Heart right ventricle (tissue), 16 donors: ENCODE results near the gene MYH14. TPM values are rescaled to one million over a fixed set of nuclear protein-coding genes. Genes with fewer than 3 reads are reported as not detected.

Source experiments
- ATAC-seq, 8 donors: fragments of 200-7000 bp; cut with Tn5 transposase; one replicate each; pipeline ENCODE4 v1.9.1; 2020; ENCODE audit warnings: mild to moderate bottlenecking in 8 of 8, moderate library complexity in 8 of 8, moderate number of reproducible peaks in 1 of 8
- DNase-seq, 2 donors: peaks; one replicate each; pipeline ENCODE4 v3.0.0-alpha.2; 2020
- H3K27ac ChIP-seq, 10 donors: fragments of 200-600 bp; sonication (generic) in 2 of 10; one replicate each; pipeline versions ENCODE4 v1.5.0 to v1.8.0; 2020 to 2022; ENCODE audit warnings: mild to moderate bottlenecking in 3 of 10
- H3K27me3 ChIP-seq, 7 donors: fragments of 200-600 bp; one replicate each; pipeline ENCODE4 v1.8.0; 2021 to 2022; ENCODE audit warnings: mild to moderate bottlenecking in 2 of 7
- H3K36me3 ChIP-seq, 9 donors: fragments of 200-600 bp; sonication (generic) in 1 of 9; one replicate each; pipeline versions ENCODE4 v1.5.0 to v1.8.0; 2020 to 2022; ENCODE audit warnings: mild to moderate bottlenecking in 2 of 9
- H3K4me1 ChIP-seq, 9 donors: fragments of 200-600 bp; sonication (generic) in 1 of 9; one replicate each; pipeline versions ENCODE4 v1.5.0 to v1.8.0; 2020 to 2022; ENCODE audit warnings: mild to moderate bottlenecking in 4 of 9
- H3K4me3 ChIP-seq, 10 donors: fragments of 200-600 bp; sonication (generic) in 2 of 10; one replicate each; pipeline versions ENCODE4 v1.5.0 to v1.8.0; 2020 to 2022; ENCODE audit warnings: mild to moderate bottlenecking in 7 of 10, moderate library complexity in 2 of 10
- H3K9me3 ChIP-seq, 11 donors: fragments of 200-600 bp in 10 of 11; sonication (generic) in 2 of 11; one replicate each; pipeline versions ENCODE4 v1.5.0 to v1.8.0; 2013 to 2022; ENCODE audit warnings: mild to moderate bottlenecking in 2 of 11, control low read depth in 1 of 11, moderate library complexity in 1 of 11
- WGBS, 2 donors: extraction: QIAGEN DNeasy Blood & Tissue Kit; methylation state at CpG; one replicate each; pipeline ENCODE4 v1.1.7; 2013; ENCODE audit warnings: inconsistent platforms in 1 of 2; 5-methylcytosine and 5-hydroxymethylcytosine counted together
- intact Hi-C, 10 donors: fragments of 100-400 bp; cut with DNase I; formaldehyde crosslinking; loops; one replicate each; pipeline versions ENCODE4 v1.11.1 to v1.14.2; 2022
- polyA plus RNA-seq, 2 donors: library from polyadenylated mRNA; stranded (reverse); fragments of 200-250 nt; gene quantifications; one replicate each; pipeline ENCODE4 v1.2.3, GENCODE V29; 2013
- total RNA-seq, 10 donors: library from RNA; stranded (reverse); fragmentation: NEBNext Ultra II Directional in 3 of 10; extraction: Animal tissue kit (Norgen Biotek cat#: 25700) in 3 of 10; gene quantifications; one replicate each; pipeline versions ENCODE4 v1.2.1 to v1.2.4, GENCODE V29; 2021 to 2023
- TF ChIP-seq, protein P1 (sequence below), 9 donors: fragments of 200-600 bp; sonication (generic) in 2 of 9; IDR thresholded peaks; one replicate each; pipeline versions ENCODE4 v1.5.0 to v1.8.0; 2021 to 2022; ENCODE audit warnings: antibody characterized with exemption in 9 of 9, mild to moderate bottlenecking in 5 of 9, moderate library complexity in 1 of 9
- donor health status: Arrhythmogenic right ventricular cardiomyopathy.
- donor health status: ischemic (EF 13 %, LVEDD 7.1; RV severe dilation, severe dysfunction).
- donor health status: healthy with polysubstance abuse.
- donor health status: DM: no; HTN: yes; CAD: no.
- donor health status: DM: no; HTN: no; CAD: no.
- donor health status: ischemic (EF 25% LVEDD 6.9; RV normal size, moderate dysfunction).
- donor health status: ischemic (EF 25% LVEDD 5.7; RV mildly dilated, moderate dysfunction).
- donor health status: healthy.
- donor health status: DM: yes; HTN: yes; CAD: no.
- donor health status: Ischemic cardiomyopathy.
- donor health status: ischemic (EF 35%, LVEDD 5.7; RV mildly dilated, moderate dysfunction).
- donor health status: nonischemic (EF 11% LVEDD 7.7; RV severe dilation, severe dysfunction).
- donor health status: DM: yes; HTN: yes; CAD: no.
- donor health status: PGD.
- donor health status: ischemic (EF 29% LVEDD 5.4; RV normal size, mild dysfunction).
- donor health status: nonischemic (EF 23%, LVEDD 6.1; RV moderate dilation, normal function).

MYH14 gene
- total and polyA plus RNA-seq, 12 donors = 29.3 to 149 (median 102) TPM

DNA sequence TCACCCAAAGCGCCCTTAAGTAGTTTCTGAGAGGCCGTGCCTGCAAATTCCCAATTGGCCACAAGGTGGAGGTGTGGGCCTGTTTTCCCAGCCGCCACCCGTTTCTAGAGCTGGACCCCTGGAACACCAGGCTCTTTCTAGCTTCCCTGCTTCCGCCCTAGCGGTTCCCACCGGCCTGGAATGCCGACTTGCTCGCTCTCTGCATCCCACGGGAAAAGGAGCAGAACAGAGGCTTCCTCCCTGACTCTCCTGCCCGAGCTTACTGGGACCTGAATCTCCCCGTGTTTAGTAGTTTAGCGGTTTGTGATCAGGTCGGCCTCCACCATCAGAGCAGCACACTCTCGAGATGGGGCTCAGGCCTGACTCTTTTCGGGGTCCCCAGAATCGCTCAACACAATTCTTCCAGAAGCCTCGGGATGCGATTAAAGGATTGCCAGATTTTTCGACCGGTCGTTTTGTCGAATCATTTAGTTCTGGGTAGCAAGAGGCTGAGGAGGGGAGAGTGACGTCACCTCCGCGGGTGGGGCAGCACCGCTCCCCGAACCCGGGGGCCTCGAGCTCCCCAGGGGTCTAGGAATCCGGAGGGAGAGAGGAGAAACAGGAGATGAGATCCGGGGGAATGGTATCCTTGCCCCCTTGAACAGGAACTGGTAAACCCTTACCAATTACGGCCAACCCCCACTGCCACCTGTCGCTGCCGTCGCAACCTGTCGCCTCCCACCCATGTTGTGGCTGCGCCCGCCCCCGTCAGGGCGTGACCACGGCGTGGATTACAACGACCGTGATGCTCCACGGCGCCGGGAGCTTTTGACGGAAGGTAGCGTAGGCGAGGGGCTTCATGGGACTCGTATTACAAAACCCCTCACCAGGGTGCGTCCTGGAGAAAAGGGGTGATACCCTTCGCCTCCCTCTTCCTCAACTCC, 154.0 kb downstream of the MYH14 start:
- H3K27ac ChIP-seq = peak overlapping the region in 9 of 10 donors; percentile 77 to 88 (median 84)
- DNase-seq (peak; percentile 75 to 79), ATAC-seq (peak; percentile 77 to 89 (median 80))
- peak overlapping the region; percentile 35 to 67 (median 58) for H3K4me3 ChIP-seq
- 9 to 10% methylated on average over 54 of the region's 54 CpGs for WGBS, 2 donors
- TF ChIP-seq, protein P1, sequence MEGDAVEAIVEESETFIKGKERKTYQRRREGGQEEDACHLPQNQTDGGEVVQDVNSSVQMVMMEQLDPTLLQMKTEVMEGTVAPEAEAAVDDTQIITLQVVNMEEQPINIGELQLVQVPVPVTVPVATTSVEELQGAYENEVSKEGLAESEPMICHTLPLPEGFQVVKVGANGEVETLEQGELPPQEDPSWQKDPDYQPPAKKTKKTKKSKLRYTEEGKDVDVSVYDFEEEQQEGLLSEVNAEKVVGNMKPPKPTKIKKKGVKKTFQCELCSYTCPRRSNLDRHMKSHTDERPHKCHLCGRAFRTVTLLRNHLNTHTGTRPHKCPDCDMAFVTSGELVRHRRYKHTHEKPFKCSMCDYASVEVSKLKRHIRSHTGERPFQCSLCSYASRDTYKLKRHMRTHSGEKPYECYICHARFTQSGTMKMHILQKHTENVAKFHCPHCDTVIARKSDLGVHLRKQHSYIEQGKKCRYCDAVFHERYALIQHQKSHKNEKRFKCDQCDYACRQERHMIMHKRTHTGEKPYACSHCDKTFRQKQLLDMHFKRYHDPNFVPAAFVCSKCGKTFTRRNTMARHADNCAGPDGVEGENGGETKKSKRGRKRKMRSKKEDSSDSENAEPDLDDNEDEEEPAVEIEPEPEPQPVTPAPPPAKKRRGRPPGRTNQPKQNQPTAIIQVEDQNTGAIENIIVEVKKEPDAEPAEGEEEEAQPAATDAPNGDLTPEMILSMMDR (IDR thresholded peaks at IDR 0.05) = peak; percentile 83 to 94 (median 87)
- peaks cover 0 to 16% (median 8%) of the 10 kb centered on the region in 9 donors for H3K4me1 ChIP-seq
- no peaks in the 10 kb centered on the region for H3K36me3 ChIP-seq
- H3K27me3 ChIP-seq = no peaks in the 10 kb centered on the region
- intact Hi-C loops = loop anchor here in 6 of 10 donors (1.0 to 5.0 kb wide), 6 partner anchors 60 to 565 kb away; partner anchors contain the start of gene SPIB (in 2 of the 6)
- no peaks in the 10 kb centered on the region for H3K9me3 ChIP-seq

DNA sequence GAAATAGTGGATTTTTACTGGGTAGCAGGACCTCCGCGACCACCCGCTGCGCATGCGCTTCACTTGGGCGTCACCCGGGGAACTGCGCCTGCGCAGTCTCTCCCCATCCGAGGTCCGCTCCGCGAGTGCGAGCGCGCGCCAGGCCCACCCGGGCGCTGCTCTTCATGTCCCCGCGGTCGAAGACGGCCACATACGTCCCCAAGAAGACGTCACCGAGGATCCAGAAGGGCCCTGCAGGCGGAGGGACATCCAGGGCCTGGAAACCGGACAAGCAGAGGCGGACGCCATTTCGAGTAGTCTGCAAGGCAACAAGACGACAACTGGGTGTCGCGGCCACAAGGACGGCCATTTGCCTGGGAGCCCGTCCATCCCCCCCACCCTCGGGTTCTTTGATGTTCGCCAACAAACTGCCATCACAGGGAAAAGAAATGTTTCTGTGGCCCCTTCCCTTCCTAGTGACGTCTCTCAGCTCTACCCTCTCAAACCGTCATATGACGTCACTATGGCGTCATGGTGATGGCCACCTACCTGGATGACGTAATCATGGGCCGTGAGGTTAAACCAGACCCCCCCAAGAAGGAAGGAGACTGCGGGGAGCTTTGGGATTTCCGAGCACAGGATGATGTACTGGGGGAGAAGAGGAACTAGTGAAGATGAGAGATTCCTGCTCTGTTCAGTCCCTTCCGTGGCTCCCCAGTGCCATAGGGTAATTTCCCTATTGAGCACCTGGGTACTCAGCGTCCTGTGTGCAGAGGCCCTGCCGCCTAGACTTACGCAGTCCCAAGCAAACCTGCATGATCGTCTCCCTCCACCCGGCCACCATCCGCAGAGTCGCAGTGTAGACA, 155.3 kb downstream of the MYH14 start:
- DNase-seq (peak; percentile 55 to 86), ATAC-seq (peak; percentile 69 to 81 (median 74))
- 28 to 37% methylated on average over 54 of the region's 54 CpGs for WGBS, 2 donors
- peaks cover 0 to 16% (median 8%) of the 10 kb centered on the region in 9 donors for H3K4me1 ChIP-seq
- H3K4me3 ChIP-seq = peak overlapping the region in 9 of 10 donors; percentile 35 to 67 (median 59)
- no peaks in the 10 kb centered on the region for H3K36me3 ChIP-seq
- no peaks in the 10 kb centered on the region for H3K27me3 ChIP-seq
- H3K9me3 ChIP-seq = no peaks in the 10 kb centered on the region
- intact Hi-C loops = loop anchor here in 6 of 10 donors (5.0 kb wide), 4 partner anchors 59 to 564 kb away; partner anchors contain the start of gene SPIB (in 2 of the 6)
- TF ChIP-seq, protein P1 (IDR thresholded peaks at IDR 0.05) = no peak
- peak overlapping the region in 9 of 10 donors; percentile 43 to 88 (median 84) for H3K27ac ChIP-seq

DNA sequence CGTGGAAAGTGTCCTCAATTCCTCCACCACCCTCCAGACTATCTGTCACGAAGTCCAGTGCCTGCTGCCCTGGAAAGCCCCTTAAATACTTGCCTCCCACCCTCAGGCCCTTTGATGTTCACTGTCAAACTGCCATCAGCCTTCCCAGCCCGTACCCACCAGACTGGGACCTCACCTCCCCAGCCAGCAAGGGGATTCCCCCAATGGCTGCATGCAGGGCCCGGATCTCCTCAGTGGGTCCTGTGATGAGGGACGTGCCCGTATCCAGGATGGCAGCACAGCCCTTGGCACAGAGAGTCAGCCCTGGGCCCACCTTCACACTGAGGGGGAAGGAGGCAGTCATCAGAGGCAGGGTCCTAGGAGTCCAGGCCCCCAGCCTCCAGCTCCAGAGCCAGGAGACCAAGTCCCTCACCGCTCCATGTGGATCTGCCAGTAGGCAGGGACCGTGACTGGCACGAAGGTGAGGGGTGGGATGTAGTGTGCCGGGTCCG, 156.0 kb downstream of the MYH14 start:
- H3K36me3 ChIP-seq = no peaks in the 10 kb centered on the region
- peak in 1 of 8 donors; percentile 8 for ATAC-seq
- H3K9me3 ChIP-seq = no peaks in the 10 kb centered on the region
- H3K27ac ChIP-seq = no peak overlapping the region
- H3K4me1 ChIP-seq = peaks cover 0 to 16% (median 8%) of the 10 kb centered on the region in 9 donors
- H3K27me3 ChIP-seq = no peaks in the 10 kb centered on the region
- intact Hi-C loops = loop anchor here in 6 of 10 donors (5.0 kb wide), 4 partner anchors 58 to 563 kb away; partner anchors contain the start of gene SPIB (in 2 of the 6)
- TF ChIP-seq, protein P1 (IDR thresholded peaks at IDR 0.05) = no peak
- WGBS, 2 donors = 93 to 96% methylated on average over 11 of the region's 11 CpGs
- DNase-seq = no peak
- no peak overlapping the region for H3K4me3 ChIP-seq

Other genes with a start within 250 kb of the MYH14 start
- 1 to 10 TPM in 1 of 10 donors, under 1 TPM in 8, not detected in 1; 0.11 to 1.1 (median 0.42) TPM for gene SIGLEC11, start 242.4 kb upstream of the MYH14 start, total RNA-seq
- 1 to 10 TPM in 1 of 2 donors, under 1 TPM in 1; 0.20 to 1.7 TPM for gene SIGLEC11, start 242.4 kb upstream of the MYH14 start, polyA plus RNA-seq
- gene VRK3, start 178.2 kb upstream of the MYH14 start, total RNA-seq = 10 to 100 TPM; 15.1 to 34.9 (median 24.8) TPM
- gene VRK3, start 178.2 kb upstream of the MYH14 start, polyA plus RNA-seq = 10 to 100 TPM; 16.3 to 23.0 TPM
- 1 to 10 TPM; 1.8 to 4.2 (median 3.3) TPM for gene ZNF473, start 177.6 kb upstream of the MYH14 start, total RNA-seq
- gene ZNF473, start 177.6 kb upstream of the MYH14 start, polyA plus RNA-seq = 1 to 10 TPM; 1.5 to 1.8 TPM
- gene IZUMO2, start 40.3 kb upstream of the MYH14 start, total RNA-seq = not detected
- not detected for gene IZUMO2, start 40.3 kb upstream of the MYH14 start, polyA plus RNA-seq
- 1 to 10 TPM; 1.4 to 4.0 (median 2.4) TPM for gene KCNC3, start 125.8 kb downstream of the MYH14 start, total RNA-seq
- gene KCNC3, start 125.8 kb downstream of the MYH14 start, polyA plus RNA-seq = 1 to 10 TPM in 1 of 2 donors, under 1 TPM in 1; 0.88 to 1.1 TPM
- under 1 TPM in 2 of 10 donors, not detected in 8; 0.22 to 0.56 TPM for gene NAPSA, start 162.0 kb downstream of the MYH14 start, total RNA-seq
- gene NAPSA, start 162.0 kb downstream of the MYH14 start, polyA plus RNA-seq = 1 to 10 TPM in 1 of 2 donors, under 1 TPM in 1; 0.25 to 1.1 TPM
- gene NR1H2, start 172.8 kb downstream of the MYH14 start, total RNA-seq = 10 to 100 TPM; 64.0 to 96.7 (median 69.8) TPM
- 100 to 1,000 TPM in 1 of 2 donors, 10 to 100 TPM in 1; 90.7 to 125 TPM for gene NR1H2, start 172.8 kb downstream of the MYH14 start, polyA plus RNA-seq
- gene POLD1, start 180.7 kb downstream of the MYH14 start, total RNA-seq = 10 to 100 TPM in 6 of 10 donors, 1 to 10 TPM in 4; 4.2 to 15.0 (median 10.7) TPM
- gene POLD1, start 180.7 kb downstream of the MYH14 start, polyA plus RNA-seq = 10 to 100 TPM; 14.2 to 28.3 TPM
- under 1 TPM in 2 of 10 donors, not detected in 8; 0.20 to 0.42 TPM for gene SPIB, start 215.3 kb downstream of the MYH14 start, total RNA-seq
- gene SPIB, start 215.3 kb downstream of the MYH14 start, polyA plus RNA-seq = under 1 TPM in 1 of 2 donors, not detected in 1; 0.10 TPM
- gene MYBPC2, start 229.3 kb downstream of the MYH14 start, total RNA-seq = under 1 TPM in 2 of 10 donors, not detected in 8; 0.13 to 0.35 TPM
- under 1 TPM in 1 of 2 donors, not detected in 1; 0.01 TPM for gene MYBPC2, start 229.3 kb downstream of the MYH14 start, polyA plus RNA-seq